Measurements from ENCODE around the gene CTSE. TPM values are rescaled to one million over a fixed set of nuclear protein-coding genes. Genes with fewer than 3 reads are reported as not detected.

The CTSE gene
- polyA plus RNA-seq, 2 of the 4 experiments (the other 2 are of a cell fraction) = not detected

- Histone ChIP-seq H3K4me2 (no peak overlapping the region), H3K4me1 (peaks cover 13% of the 10 kb centered on the region; the same call in 2 of the 3 replicates), H3K4me3 (no peak overlapping the region), H3K9me3 (no peaks in the 10 kb centered on the region), H3K27ac (no peak overlapping the region)
- ChIA-PET CTCF (interaction anchor here (1.9 kb wide), 1 partner anchor 67 kb away, joined by 7 read pairs; no protein-coding TSS in a partner anchor), POLR2A (no interaction called here)
- FAIRE-seq = no peak
- TF ChIP-seq KDM5A (IDR thresholded peaks at IDR 0.05) (no peak), TP53 (CRISPR knock-in tag; IDR thresholded peaks at IDR 0.05) (no peak), REST (IDR thresholded peaks at IDR 0.05) (no peak), HEYL (CRISPR knock-in tag; IDR thresholded peaks at IDR 0.05) (no peak), CBX8 (IDR thresholded peaks at IDR 0.05) (no peak), JUNB (IDR thresholded peaks at IDR 0.05) (no peak), KDM1A (IDR thresholded peaks at IDR 0.05; ENCODE audit: low read depth) (no peak), ESRRA (IDR thresholded peaks at IDR 0.05; ENCODE audit: borderline replicate concordance, low read length) (no peak), EHMT2 (IDR thresholded peaks at IDR 0.05; ENCODE audit: low read depth) (no peak), HDAC2 (IDR thresholded peaks at IDR 0.05) (no peak), SMC3 (IDR thresholded peaks at IDR 0.05) (no peak), FOSL2 (IDR thresholded peaks at IDR 0.05) (no peak), FOSL2 (CRISPR knock-in tag; IDR thresholded peaks at IDR 0.05) (no peak), ZNF302 (CRISPR knock-in tag; IDR thresholded peaks at IDR 0.05) (no peak), MAX (IDR thresholded peaks at IDR 0.05) (no peak), ZSCAN20 (CRISPR knock-in tag; IDR thresholded peaks at IDR 0.05) (no peak)
- ATAC-seq = no peak
- 64% methylated on average over 6 of the region's 6 CpGs for WGBS (ENCODE audit: missing lambda C conversion rate)
- DNase-seq (ENCODE audit: low read depth in 1 of 2, low spot score in 1 of 2) = no peak
Measured at GRCh38 chr1:206050655-206051235, 27.1 kb upstream of the CTSE start.

GRCh38 chr1:206049919-206050600 lies 26.4 kb upstream of the CTSE start:
- CTCF ChIA-PET = no interaction called here
- POLR2A ChIA-PET = no interaction called here
- TF ChIP-seq RAD21 (conservative IDR thresholded peaks at IDR 0.05 in 1 of 2, IDR thresholded peaks at IDR 0.05 in 1 of 2) = no peak
- no peak for TF ChIP-seq HEYL (CRISPR knock-in tag; IDR thresholded peaks at IDR 0.05)
- no peak for TF ChIP-seq NFE2L2 (conservative IDR thresholded peaks at IDR 0.05; ENCODE audit: low read length)
- no peak for TF ChIP-seq MAX (IDR thresholded peaks at IDR 0.05)
- TF ChIP-seq ELK1 (IDR thresholded peaks at IDR 0.05; ENCODE audit: low read depth, low read length) = no peak
- no peak for TF ChIP-seq E2F6 (IDR thresholded peaks at IDR 0.05; ENCODE audit: borderline replicate concordance, low read depth)
- no peak for TF ChIP-seq RCOR1 (IDR thresholded peaks at IDR 0.05; ENCODE audit: low read depth, low read length)
- no peak for TF ChIP-seq USF2 (IDR thresholded peaks at IDR 0.05)
- TF ChIP-seq FOXS1 (CRISPR knock-in tag; IDR thresholded peaks at IDR 0.05) = no peak
- TF ChIP-seq MAFK (IDR thresholded peaks at IDR 0.05; ENCODE audit: partially characterized antibody) = no peak
- TF ChIP-seq HDAC2 (IDR thresholded peaks at IDR 0.05) = no peak
- no peak for TF ChIP-seq NR3C1 (IDR thresholded peaks at IDR 0.05)
- no peak for TF ChIP-seq CHD4 (IDR thresholded peaks at IDR 0.05; ENCODE audit: borderline replicate concordance)
- no peak for TF ChIP-seq NPAS2 (CRISPR knock-in tag; IDR thresholded peaks at IDR 0.05; ENCODE audit: borderline replicate concordance)
- TF ChIP-seq CBX2 (IDR thresholded peaks at IDR 0.05; ENCODE audit: borderline replicate concordance, low read depth) = no peak
- TF ChIP-seq CEBPB (IDR thresholded peaks at IDR 0.05) = no peak
- FAIRE-seq (no peak), ATAC-seq (no peak), DNase-seq (ENCODE audit: low read depth in 1 of 2, low spot score in 1 of 2) (no peak)
- no peak overlapping the region for H3K27ac ChIP-seq
- H3K4me3 ChIP-seq = no peak overlapping the region
- H3K9me3 ChIP-seq = no peaks in the 10 kb centered on the region
- 80% methylated on average over 3 of the region's 3 CpGs for WGBS (ENCODE audit: missing lambda C conversion rate)
- H3K4me1 ChIP-seq = peaks cover 13% of the 10 kb centered on the region; the same call in 2 of the 3 replicates
- H3K4me2 ChIP-seq = no peak overlapping the region
